ENCODE measurements around the gene SALL3.
"Not testable (repeated sequence)": the region's sequence is repeated elsewhere in the genome, so short reads cannot be mapped to it uniquely, and the experiment has no call there.

SALL3 gene

DNA sequence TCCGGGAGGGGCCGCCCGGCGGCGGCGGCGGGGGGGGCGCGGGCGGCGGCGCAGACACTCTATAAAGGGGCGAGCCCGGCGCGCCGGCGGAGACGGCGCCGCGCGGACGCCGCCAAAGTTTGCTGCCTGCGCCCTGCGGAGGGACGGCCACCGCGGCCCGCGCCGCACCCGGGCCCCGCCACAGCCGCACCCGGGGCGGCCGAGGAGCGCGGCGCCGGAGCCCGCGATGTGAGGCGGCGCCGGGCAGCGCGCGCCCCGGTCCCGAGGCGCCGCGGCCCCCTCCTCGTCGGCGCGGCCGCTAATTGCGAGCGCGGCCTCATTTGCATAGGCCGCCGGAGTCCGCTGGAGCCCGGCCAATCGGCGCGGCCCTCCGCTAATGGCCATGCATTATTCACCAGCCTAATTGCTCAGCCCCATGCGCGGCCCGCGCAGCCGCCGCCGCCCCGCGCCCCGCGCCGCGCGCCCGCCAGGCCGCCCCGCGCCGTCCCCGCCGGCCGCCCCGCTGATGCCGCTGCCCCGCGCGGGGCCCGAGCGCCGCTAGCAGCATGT lies at the start of gene SALL3:
SALL3 (plus strand) TSS at position 89 of the 549 bp plus-strand sequence; CDS start at position 546, 457 bp downstream.
- no peak for DNase-seq (ENCODE audit: extremely low read depth in 1 of 2, low read depth in 1 of 2)

DNA sequence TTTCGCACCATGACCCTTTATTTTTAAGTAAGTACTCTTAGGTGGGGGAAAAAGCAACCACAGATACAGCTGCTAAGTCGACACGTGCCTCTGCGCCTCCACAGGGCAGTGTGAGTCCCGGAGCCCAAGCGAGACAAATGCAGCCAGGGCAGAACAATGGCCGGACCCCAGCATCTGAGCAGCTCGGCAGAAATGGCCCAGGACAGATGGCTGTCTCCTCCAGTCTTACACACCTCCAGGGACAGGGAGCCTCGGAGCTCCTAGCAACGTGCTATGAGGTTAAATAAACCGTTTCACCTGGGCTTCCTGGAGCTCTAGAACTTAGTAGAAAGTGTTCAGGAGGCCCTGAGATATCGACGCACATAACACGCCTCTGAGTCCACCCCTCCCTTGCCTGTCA lies 47.3 kb upstream of the SALL3 start:
- no peak for DNase-seq (ENCODE audit: extremely low read depth in 1 of 2, low read depth in 1 of 2)

DNA sequence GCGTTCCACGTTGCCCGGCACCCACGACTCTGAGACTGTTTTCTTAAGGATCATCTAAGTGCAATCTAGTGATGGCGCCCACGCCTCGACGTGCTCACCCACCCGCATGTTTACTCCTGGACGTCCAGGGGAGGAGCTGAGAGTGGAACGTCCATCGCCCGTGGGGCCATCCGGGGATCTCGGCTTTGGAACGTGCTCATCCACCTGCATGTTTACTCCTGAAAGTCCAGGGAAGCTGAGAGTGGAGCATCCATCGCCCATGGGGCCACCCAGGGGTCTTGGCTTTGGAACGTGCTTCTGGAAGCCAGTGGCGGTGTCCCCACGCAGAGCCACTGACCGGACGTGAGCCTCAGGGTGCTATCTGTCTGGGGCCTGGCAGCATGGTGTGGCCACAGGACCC lies 45.6 kb upstream of the SALL3 start:
- no peak for DNase-seq (ENCODE audit: extremely low read depth in 1 of 2, low read depth in 1 of 2)

DNA sequence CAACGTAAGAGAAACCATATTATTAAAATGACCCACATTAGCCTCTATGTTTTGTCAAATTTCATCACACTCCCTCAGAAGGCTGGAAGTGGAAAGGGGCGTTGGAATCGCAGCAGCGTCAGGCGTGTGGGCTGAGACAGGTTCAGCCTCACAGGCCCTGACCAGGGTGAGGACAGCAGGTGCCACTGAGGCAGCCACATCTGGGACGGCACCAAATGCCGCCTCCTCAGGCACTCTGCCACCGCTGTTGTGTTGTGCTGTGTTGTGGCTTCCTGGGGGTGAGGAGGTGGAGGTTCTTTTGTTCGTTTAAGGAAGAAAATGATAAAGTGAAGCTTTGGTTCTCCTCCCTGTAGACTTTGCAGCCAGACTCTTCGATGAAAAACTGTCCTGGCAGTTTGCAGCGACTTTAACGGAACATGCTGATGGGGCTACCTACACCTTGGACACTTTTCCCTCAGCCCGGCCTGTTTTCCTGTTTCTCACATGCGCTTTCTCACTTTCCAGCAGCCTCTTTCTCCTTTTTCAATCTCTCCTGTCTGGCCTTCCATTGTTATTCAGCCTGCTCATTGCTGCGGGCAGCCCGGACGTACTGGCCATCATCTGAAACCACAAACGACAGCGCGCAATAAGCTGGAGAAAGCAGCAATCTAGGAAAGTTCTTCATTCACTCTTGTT lies 44.9 kb upstream of the SALL3 start:
- no peak for DNase-seq (ENCODE audit: extremely low read depth in 1 of 2, low read depth in 1 of 2)

DNA sequence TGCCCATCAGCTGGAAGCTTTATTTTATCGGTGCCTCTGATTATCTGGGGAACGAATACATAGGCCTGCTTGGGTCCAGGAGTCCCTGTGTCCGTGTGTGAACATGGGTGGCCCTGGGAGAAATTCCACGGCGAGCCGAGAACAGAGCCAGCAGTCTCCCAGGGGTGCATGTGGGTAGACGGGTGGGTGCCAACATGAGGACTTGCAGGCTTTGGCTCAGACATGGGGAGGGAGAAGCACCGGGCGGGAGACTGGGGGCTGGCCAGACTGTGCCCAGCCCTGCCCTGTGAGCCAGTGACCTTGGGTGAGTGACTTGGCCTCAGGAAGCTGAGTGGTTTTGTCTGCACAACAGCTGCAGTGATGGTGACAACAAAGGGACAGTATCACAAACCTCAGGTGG lies 44.2 kb upstream of the SALL3 start:
- DNase-seq (ENCODE audit: extremely low read depth in 1 of 2, low read depth in 1 of 2), result no peak

DNA sequence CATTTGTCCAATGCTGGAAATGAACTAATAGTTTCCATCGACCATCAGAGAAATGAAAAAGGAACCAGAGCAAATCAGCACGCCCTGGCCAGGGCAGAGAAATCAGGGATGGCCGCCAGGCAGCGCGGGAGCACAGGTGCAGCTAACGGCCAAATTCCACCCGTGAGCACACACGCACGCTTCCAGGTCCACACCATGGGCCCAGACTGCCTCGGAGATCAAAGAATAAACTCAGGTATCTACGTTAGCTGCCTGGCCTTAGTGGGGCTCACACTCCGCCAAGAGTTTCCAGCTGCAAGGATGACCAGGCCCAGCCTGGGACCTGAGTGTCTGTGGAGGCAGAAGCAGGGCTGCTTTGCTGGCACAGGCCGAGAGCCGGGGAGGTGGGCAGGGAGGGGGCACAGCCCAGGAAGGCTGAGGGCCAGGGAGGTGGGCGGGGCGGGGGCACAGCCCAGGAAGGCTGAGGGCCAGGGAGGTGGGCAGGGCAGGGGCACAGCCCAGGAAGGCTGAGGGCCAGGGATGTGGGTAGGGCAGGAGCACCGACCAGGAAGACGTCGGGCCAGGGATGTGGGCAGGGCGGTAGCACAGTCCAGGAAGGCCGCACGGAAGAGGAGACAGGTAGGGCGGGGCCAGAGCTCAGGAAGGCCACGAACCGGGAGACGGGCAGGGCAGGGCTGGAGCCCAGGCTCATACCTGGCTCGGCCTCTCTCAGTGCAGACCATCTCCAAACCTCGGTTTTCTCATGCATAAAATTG lies 43.2 kb upstream of the SALL3 start:
- no peak for DNase-seq (ENCODE audit: extremely low read depth in 1 of 2, low read depth in 1 of 2)

DNA sequence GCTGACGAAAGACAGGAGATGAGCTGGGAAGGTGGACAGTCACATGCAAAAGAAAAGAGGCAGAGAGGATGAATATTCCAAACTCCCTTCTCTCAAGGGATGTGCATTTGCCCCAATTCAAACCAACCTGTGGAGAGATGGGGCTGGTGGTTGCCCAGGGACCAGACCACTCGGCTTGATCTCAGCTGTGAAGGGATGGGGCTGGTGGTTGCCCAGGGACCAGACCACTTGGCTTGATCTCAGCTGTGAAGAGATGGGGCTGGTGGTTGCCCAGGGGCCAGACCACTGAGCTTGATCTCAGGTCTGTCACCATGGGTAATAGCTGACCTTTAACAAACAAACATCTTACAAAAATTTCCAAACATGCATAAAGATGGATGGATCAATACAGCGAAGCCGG lies 42.5 kb upstream of the SALL3 start:
- no peak for DNase-seq (ENCODE audit: extremely low read depth in 1 of 2, low read depth in 1 of 2)

DNA sequence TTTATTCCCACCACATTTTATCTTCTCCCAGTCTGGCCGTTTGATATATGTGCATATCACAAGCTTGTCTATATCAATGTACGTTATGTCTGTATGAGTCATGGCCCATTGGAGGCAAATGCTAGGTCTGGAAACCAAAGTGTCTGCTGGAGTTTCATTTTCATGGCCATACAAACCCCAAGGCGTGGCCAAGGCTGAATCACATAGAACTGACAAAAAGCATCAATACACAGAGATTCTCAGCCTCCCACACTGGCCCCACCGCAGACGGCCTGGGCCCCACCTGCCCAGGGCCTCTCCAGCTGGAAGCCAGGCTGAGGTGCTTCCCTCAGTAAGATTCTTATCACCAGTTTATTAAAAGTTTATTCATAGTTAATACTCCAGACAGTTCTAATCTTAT lies 40.5 kb upstream of the SALL3 start:
- peak; percentile 28 to 34 for DNase-seq (ENCODE audit: extremely low read depth in 1 of 2, low read depth in 1 of 2)

DNA sequence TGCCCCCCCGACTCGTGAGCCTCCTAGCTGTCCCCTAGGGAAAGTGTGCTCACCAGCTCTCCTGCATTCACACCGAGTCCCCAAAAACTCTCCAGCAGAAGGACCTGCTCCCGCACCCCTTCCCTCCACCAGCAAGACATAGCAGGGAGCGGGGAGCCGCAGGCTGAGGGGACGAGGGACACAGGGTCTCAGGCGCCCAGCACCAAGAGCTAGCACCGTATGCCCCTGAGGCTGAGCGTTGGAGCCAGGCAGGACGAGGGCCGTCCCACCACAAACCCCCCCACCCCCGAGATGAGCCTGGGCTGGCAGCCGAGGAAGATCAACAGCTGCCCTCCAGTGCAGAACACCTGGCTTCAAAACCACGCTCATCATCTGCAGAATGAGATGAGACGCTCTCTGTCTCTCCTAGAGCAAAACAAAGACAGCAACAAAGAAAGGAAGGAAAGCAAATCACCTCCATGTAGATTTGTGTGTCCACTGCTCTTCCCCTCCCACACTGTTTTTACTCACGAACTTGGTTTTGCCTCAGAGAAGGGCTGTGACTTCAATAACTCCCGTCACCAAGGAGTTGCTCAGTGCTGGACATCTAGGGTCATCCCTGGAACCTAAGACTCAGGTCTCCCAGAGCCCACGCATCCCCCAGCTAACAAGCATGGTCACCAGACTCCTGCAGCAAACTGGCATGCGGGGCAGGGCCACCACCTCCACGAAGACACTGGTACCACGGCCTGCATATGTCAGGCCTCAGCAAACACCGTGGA lies 39.7 kb upstream of the SALL3 start:
- DNase-seq (ENCODE audit: extremely low read depth in 1 of 2, low read depth in 1 of 2), result no peak

DNA sequence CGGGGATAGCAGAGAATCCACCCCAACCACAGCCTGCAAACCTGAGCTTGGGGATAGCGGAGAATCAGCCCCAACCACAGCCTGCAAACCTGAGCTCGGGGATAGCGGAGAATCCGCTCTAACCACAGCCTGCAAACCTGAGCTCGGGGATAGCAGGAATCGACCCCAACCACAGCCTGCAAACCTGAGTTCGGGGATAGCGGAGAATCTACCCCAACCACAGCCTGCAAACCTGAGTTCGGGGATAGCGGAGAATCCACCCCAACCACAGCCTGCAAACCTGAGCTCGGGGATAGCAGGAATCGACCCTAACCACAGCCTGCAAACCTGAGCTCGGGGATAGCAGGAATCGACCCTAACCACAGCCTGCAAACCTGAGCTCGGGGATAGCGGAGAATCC lies 37.4 kb upstream of the SALL3 start:
- DNase-seq (ENCODE audit: extremely low read depth in 1 of 2, low read depth in 1 of 2), result not testable (repeated sequence)

DNA sequence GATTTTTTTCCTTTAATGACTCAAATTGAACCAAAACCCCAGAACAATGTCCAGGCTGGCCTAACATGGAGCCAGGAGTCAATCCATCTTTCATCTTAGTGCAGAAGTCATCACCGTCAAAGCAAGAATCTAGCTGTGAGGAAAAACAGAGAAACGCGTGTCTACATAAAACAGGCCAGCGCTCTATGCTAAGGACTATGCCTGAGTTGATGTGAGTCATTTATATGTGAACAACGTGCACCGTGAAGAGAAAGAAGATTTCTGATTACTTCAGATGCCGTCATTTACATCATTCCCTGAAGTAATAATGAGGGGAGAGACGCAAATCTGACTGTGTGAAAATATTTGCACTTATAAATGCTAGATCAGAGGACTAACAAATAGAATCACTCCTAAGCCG lies 34.0 kb upstream of the SALL3 start:
- DNase-seq (ENCODE audit: extremely low read depth in 1 of 2, low read depth in 1 of 2), result no peak

DNA sequence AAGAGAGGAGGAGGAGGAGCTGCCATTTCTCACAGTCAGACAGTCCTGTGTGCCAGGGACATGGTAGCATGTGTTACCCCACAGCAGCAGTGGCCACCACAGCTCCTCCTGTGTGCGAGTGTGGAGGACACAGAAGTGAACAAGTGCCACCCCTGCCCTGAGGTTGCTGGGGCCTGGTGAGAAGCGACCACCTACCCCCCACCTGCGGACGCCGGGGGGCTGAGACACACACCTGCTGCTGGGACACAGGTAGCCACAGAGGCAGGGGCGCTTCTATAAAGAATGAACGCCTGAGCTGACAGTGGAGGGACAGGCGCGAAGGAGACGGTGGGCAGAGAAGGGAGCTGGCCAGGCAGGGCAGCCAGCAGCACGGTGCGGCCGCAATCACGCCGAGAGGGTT lies 32.3 kb upstream of the SALL3 start:
- no peak for DNase-seq (ENCODE audit: extremely low read depth in 1 of 2, low read depth in 1 of 2)

DNA sequence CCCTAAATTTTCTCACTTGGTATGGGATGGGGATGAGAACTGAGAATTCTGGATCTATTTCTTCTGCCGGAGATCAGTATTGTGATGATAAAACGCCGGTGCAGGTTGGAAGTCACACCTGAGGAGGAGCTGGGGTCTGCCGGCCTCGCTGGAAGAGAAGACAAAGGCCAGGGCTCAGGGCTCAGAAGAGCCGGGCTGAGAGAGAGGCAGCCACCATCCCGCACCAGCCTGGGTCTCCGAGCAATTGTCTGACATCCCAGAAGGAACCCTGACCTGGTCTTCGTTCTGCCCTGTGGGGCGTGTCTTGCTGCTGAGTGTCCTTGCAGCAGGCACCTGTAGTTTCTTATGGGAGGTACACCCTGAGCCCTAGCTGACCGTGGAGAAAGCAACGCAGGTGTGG lies 31.4 kb upstream of the SALL3 start:
- DNase-seq (ENCODE audit: extremely low read depth in 1 of 2, low read depth in 1 of 2), result no peak

DNA sequence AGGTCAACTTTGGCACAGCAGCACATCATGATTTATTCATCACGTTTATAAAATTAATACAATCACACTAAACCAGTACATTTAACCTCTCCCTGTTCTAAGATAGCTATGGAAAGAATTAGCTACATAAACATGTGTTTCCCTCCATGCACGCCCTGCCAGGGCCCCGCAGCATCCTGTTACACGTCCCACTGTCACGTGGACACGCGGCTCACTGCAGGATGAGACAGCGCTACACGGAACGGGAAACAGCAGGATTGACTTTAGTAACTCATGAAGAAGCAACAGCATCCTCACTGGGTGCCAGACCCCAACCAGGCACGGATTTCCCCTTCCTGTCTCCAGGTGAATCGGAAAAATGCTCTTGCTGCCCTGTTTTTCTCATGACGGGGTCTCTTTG lies 30.9 kb upstream of the SALL3 start:
- DNase-seq (ENCODE audit: extremely low read depth in 1 of 2, low read depth in 1 of 2), result no peak

DNA sequence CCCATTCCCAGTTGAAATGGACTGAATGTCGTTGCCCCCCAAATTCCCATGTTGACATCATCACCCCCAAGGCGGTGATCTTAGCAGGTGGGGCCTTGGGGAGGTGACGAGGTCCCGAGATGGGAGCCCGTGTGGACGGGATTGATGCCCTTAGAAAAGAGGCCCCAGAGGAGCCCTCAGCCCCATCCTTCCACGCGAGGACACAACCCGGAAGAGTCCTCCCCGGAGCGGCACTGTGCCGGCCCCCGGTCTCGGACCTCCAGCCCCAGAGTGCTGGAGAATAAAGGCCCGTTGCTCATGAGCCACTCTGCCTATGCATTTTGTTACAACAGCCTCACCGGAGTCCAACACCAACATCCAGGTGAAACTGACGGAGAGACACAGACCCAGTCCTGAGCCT lies 30.4 kb upstream of the SALL3 start:
- DNase-seq (ENCODE audit: extremely low read depth in 1 of 2, low read depth in 1 of 2), result no peak

DNA sequence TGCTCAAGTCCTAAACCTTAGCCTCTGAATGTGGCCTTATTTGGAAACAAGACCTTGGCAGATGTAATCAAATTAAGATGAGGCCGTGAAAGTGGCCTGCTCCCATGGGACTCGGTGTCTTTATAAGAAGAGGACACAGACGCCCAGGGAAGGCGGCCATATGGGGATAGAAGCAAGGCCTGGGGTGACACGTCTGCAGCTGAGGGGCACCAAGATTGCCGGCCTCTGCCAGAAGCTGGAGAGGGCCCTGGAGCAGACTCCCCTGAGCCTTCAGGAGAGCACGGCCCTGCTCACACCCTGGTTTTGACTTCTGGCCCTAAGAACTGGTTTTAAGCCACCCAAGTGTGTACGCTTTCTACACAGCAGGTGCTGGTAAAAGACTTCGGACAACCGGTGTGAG lies 29.2 kb upstream of the SALL3 start:
- no peak for DNase-seq (ENCODE audit: extremely low read depth in 1 of 2, low read depth in 1 of 2)

DNA sequence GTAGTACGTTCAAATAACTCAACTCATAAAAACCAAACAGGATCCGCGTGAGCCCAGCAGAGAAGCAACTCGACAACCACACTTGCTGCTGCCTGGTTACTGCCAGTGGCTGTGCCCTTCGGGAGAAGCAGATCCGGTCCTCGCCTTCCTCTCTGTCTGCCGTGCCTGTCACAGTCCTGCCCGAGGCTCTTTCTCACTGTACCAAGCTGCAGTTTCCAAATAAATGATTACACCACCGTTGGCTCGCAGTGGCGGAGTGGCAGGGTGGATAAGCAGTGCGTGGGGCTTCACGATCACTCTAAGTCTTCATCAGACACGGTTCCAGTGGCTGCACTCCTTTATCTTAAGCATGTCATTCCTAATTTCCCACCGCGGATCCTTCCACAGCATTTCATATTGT lies 26.1 kb upstream of the SALL3 start:
- DNase-seq (ENCODE audit: extremely low read depth in 1 of 2, low read depth in 1 of 2), result no peak

DNA sequence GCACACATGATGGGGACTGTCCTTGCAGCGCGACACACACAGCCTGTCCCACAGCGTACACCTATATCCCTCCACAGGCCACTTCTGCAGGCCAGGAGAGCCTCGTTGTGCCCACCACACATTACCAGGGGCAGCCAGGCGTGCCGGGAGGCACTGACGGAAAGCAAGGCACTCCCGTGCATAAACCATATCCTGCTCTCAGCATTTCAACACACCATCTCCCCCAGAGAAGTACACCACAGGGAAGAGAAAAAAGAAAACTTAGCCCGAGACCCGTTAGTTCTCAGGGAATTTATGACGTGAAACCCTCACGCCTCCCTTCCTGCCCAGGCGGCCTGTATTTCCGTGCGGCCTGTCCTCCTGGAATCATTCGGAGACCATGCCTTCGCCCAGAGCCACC lies 24.6 kb upstream of the SALL3 start:
- DNase-seq (ENCODE audit: extremely low read depth in 1 of 2, low read depth in 1 of 2), result no peak

DNA sequence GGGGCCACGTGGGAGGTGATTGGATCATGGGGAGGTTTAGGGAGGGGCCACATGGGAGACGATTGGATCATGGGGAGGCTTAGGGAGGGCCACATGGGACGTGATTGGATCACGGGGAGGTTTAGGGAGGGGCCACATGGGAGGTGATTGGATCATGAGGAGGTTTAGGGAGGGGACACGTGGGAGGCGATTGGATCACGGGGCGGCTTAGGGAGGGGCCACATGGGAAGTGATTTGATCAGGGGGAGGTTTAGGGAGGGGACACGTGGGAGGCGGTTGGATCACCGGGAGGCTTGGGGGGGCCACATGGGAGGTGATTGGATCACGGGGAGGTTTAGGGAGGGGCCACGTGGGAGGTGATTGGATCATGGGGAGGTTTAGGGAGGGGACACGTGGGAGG lies 22.5 kb upstream of the SALL3 start:
- DNase-seq (ENCODE audit: extremely low read depth in 1 of 2, low read depth in 1 of 2), result no peak

DNA sequence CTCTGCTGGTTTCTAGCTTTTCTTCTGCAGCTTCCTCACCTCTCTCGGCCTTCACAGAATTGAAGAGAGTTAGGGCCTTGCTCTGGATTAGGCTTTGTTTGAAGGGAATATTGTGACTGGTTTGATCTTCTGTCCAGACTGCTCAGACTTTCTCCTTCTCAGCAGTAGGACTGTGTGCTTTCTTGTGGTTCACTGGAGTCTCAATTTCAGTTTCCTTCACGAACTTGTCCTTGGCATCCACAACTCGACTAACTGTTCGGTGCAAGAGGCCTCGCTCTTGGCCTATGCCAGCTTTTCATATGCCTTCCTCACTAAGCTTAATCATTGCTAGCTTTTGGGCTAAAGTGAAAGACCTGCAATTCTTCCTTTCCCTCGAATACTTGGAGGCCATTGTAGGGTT lies 18.9 kb upstream of the SALL3 start:
- DNase-seq (ENCODE audit: extremely low read depth in 1 of 2, low read depth in 1 of 2), result no peak

DNA sequence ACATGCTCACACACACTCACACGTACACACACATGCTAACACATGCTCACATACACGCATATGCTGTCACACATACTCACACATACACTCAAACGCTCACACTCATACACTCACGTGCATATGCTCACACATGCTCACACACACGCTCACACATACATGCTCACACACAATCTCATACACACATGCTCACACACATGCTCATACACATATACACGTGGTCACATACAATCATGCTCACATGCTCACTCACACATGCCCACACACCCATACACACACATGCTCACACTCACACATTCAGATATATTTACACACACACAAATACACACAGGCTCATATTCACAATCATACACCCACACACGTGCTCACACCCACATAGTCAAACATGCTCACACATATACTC lies 17.5 kb upstream of the SALL3 start:
- DNase-seq (ENCODE audit: extremely low read depth in 1 of 2, low read depth in 1 of 2), result no peak

DNA sequence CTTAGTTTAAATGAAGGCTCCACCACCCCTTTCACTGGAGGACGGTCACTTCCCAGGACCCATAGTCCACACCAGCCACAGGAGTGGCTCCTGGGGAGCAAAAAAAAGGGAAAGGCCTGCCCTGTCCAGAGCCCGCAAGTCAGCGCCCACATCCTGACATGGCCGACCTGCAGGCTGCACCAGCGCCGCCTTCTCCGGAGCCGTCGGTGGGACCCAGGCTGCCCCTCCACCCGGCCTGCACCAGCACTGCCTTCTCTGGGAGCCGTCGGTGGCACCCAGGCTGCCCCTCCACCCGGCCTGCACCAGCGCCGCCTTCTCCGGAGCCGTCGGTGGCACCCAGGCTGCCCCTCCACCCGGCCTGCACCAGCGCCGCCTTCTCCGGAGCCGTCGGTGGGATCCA lies 14.9 kb upstream of the SALL3 start:
- DNase-seq (ENCODE audit: extremely low read depth in 1 of 2, low read depth in 1 of 2), result not testable (repeated sequence)
